ENCODE measurements around the gene CASP2. TPM values are rescaled to one million over a fixed set of nuclear protein-coding genes. Genes with fewer than 3 reads are reported as not detected.

CASP2 gene
- total RNA-seq, 1 experiment from 2014 or later, result 65.3 TPM

GRCh38 chr7:143351060-143351459 lies 62.9 kb downstream of the CASP2 start:
- no peak overlapping the region for H2BK120ac ChIP-seq (ENCODE audit: low read depth, low read length, poor library complexity, severe bottlenecking)
- H4K5ac ChIP-seq (ENCODE audit: insufficient read length, low read depth, low read length), result no peak overlapping the region
- no peak for DNase-seq
- no peak overlapping the region for H2BK15ac ChIP-seq (ENCODE audit: low read depth, low read length)
- no peak overlapping the region for H4K91ac ChIP-seq (ENCODE audit: insufficient read length, low read depth, low read length)
- H3K27ac ChIP-seq (ENCODE audit: insufficient read length, low read depth, low read length), result no peak overlapping the region
- no peak overlapping the region; the same call in 1 of the 2 replicates for H3K14ac ChIP-seq (ENCODE audit: insufficient read depth, low read length)
- no peaks in the 10 kb centered on the region for H3K4me1 ChIP-seq (ENCODE audit: insufficient read depth, low read length)
- WGBS (ENCODE audit: extremely low coverage, insufficient read length, low lambda C conversion rate), result no CpG with 5 or more reads among the region's 5 CpGs
- H3K9me3 ChIP-seq (ENCODE audit: control insufficient read depth, low read depth, low read length), result no peaks in the 10 kb centered on the region
- no peaks in the 10 kb centered on the region for H3K23me2 ChIP-seq (ENCODE audit: insufficient read length, low read depth, low read length, poor library complexity, severe bottlenecking)
- no peak overlapping the region for H3K23ac ChIP-seq (ENCODE audit: insufficient read length, low read depth, low read length)
- peaks cover 10 to 25% (median 14%) of the 10 kb centered on the region in 3 experiments for H3K36me3 Mint-ChIP-seq (ENCODE audit: insufficient read depth in 1 of 3, low read depth in 3 of 3)
- H2AK5ac ChIP-seq (ENCODE audit: insufficient read length, low read length), result no peak overlapping the region
- H3K4me1 Mint-ChIP-seq, result peaks cover 20 to 23% of the 10 kb centered on the region in 2 experiments
- peaks cover 18% of the 10 kb centered on the region for H3K27me3 Mint-ChIP-seq (ENCODE audit: low read depth)
- H3K79me2 ChIP-seq (ENCODE audit: insufficient read depth, low read length), result no peaks in the 10 kb centered on the region
- no peak overlapping the region for H2BK12ac ChIP-seq (ENCODE audit: insufficient read length, low read depth, low read length)
- TF ChIP-seq CTCF (conservative IDR thresholded peaks at IDR 0.05), result no peak
- H3K27me3 ChIP-seq (ENCODE audit: insufficient read depth, low read length), result no peaks in the 10 kb centered on the region
- H3K4me2 ChIP-seq (ENCODE audit: insufficient read depth, insufficient read length, low read length), result no peak overlapping the region
- H3K9me3 Mint-ChIP-seq, result no peaks in the 10 kb centered on the region
- no peak overlapping the region for H3K4ac ChIP-seq (ENCODE audit: low read depth, low read length)
- no peak overlapping the region for H3K27ac Mint-ChIP-seq
- no peak overlapping the region for H4K8ac ChIP-seq (replicated peaks; ENCODE audit: insufficient read length, low read depth, low read length)
- H3T11ph ChIP-seq (ENCODE audit: low read length), result no peak overlapping the region
- no peak overlapping the region for H2AFZ ChIP-seq (ENCODE audit: low read length)
- no peak overlapping the region for H3K9ac ChIP-seq (ENCODE audit: extremely low read depth, insufficient read length, low read length)
- H2BK20ac ChIP-seq (ENCODE audit: low read depth, low read length, poor library complexity, severe bottlenecking), result no peak overlapping the region
- no peak overlapping the region for H3K4me3 Mint-ChIP-seq
- no peak overlapping the region for H3K56ac ChIP-seq (ENCODE audit: insufficient read length, low read depth, low read length)
- no peak overlapping the region for H2BK5ac ChIP-seq (ENCODE audit: insufficient read length, low read length)
- no peaks in the 10 kb centered on the region for H3K79me1 ChIP-seq (ENCODE audit: insufficient read depth, low read depth, low read length, poor library complexity, severe bottlenecking)
- no peaks in the 10 kb centered on the region for H4K20me1 ChIP-seq (ENCODE audit: control insufficient read depth, insufficient read depth, insufficient read length)
- H3K18ac ChIP-seq (ENCODE audit: insufficient read length, low read depth, low read length), result no peak overlapping the region
